HL-60 (cell line): ENCODE results near the gene ARMH4.

Experiments used
- CTCF ChIP-seq: IDR thresholded peaks from one replicate; pipeline ENCODE4 v1.5.1; 2011; ENCODE audit warnings: low read length, control low read depth, inconsistent platforms; ENCODE audit not compliant: insufficient read depth
- GABPA ChIP-seq: IDR thresholded peaks from 2 replicates; pipeline ENCODE4 v1.6.1; 2012; ENCODE audit warnings: low read depth
- POLR2AphosphoS5 ChIP-seq: IDR thresholded peaks from 2 replicates; pipeline ENCODE4 v1.6.1; 2012; ENCODE audit warnings: low read depth
- REST ChIP-seq: IDR thresholded peaks from 2 replicates; pipeline ENCODE4 v1.6.1; 2012; ENCODE audit warnings: low read depth; ENCODE audit not compliant: insufficient replicate concordance
- SPI1 ChIP-seq: IDR thresholded peaks from 2 replicates; pipeline ENCODE4 v1.6.1; 2012; ENCODE audit warnings: low read depth, mild to moderate bottlenecking, borderline replicate concordance

- TF ChIP-seq CTCF: no peak
- no peak for TF ChIP-seq POLR2AphosphoS5
- TF ChIP-seq GABPA: no peak
- no peak for TF ChIP-seq REST
- no peak for TF ChIP-seq SPI1
Measured at GRCh38 chr14:58054100-58054499, 97.9 kb downstream of the ARMH4 start.
